ENCODE measurements around the gene MYL3. TPM values are rescaled to one million over a fixed set of nuclear protein-coding genes. Genes with fewer than 3 reads are reported as not detected.

The MYL3 gene
- total RNA-seq, 4 donors from 2014 or later: 0.82 to 16.1 (median 1.4) TPM; not detected in 1

GRCh38 chr3:46907271-46907670 lies 44.0 kb upstream of the MYL3 start:
- intact Hi-C loops (cut with DNase I; ENCODE audit: low total_unique reads): loop anchor here (5.0 kb wide), 1 partner anchor 40 kb away; no protein-coding TSS in a partner anchor
- in situ Hi-C loops (cut with MboI; ENCODE audit: low pct_ligation_motif_present in 1 of 4, low pct_unique_long_range_greater_than_20kb in 1 of 4, low sequenced_read_pairs in 3 of 4): loop anchor here in 1 of 4 donors (10.0 kb wide), 1 partner anchor 192 kb away; the partner anchor contains the start of gene PRSS50
- Histone ChIP-seq H3K9me3 (no peaks in the 10 kb centered on the region), H3K36me3 (no peaks in the 10 kb centered on the region), H3K27ac (no peak overlapping the region), H3K27me3 (no peaks in the 10 kb centered on the region), H3K4me1 (peaks cover 4 to 10% (median 7%) of the 10 kb centered on the region in 4 donors), H3K4me3 (no peak overlapping the region)
- no peak for DNase-seq
- WGBS, 2 donors (ENCODE audit: low coverage in 1 of 2): 78 to 82% methylated on average over 7 to 12 of the region's 12 CpGs
- TF ChIP-seq EP300 (IDR thresholded peaks at IDR 0.05; ENCODE audit: low read depth) (no peak), POLR2A (IDR thresholded peaks at IDR 0.05) (no peak), POLR2AphosphoS5 (IDR thresholded peaks at IDR 0.05) (no peak)
- TF ChIP-seq, protein P1, sequence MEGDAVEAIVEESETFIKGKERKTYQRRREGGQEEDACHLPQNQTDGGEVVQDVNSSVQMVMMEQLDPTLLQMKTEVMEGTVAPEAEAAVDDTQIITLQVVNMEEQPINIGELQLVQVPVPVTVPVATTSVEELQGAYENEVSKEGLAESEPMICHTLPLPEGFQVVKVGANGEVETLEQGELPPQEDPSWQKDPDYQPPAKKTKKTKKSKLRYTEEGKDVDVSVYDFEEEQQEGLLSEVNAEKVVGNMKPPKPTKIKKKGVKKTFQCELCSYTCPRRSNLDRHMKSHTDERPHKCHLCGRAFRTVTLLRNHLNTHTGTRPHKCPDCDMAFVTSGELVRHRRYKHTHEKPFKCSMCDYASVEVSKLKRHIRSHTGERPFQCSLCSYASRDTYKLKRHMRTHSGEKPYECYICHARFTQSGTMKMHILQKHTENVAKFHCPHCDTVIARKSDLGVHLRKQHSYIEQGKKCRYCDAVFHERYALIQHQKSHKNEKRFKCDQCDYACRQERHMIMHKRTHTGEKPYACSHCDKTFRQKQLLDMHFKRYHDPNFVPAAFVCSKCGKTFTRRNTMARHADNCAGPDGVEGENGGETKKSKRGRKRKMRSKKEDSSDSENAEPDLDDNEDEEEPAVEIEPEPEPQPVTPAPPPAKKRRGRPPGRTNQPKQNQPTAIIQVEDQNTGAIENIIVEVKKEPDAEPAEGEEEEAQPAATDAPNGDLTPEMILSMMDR (IDR thresholded peaks at IDR 0.05): no peak

- intact Hi-C loops (cut with DNase I; ENCODE audit: low total_unique reads): loop anchor here (5.0 kb wide), 1 partner anchor 39 kb away; no protein-coding TSS in a partner anchor
- H3K9me3 ChIP-seq: no peaks in the 10 kb centered on the region
- 77% methylated on average over 4 of the region's 4 CpGs; no CpG with 5 or more reads in 1 of the 2 donors for whole genome bisulfite sequencing, 2 donors (ENCODE audit: low coverage in 1 of 2)
- no peaks in the 10 kb centered on the region for H3K36me3 ChIP-seq
- no peaks in the 10 kb centered on the region for H3K27me3 ChIP-seq
- H3K27ac ChIP-seq: no peak overlapping the region
- TF ChIP-seq, protein P1 (IDR thresholded peaks at IDR 0.05): no peak
- TF ChIP-seq EP300 (IDR thresholded peaks at IDR 0.05; ENCODE audit: low read depth): no peak
- TF ChIP-seq POLR2A (IDR thresholded peaks at IDR 0.05): no peak
- TF ChIP-seq POLR2AphosphoS5 (IDR thresholded peaks at IDR 0.05): no peak
- in situ Hi-C loops (cut with MboI; ENCODE audit: low pct_ligation_motif_present in 1 of 4, low pct_unique_long_range_greater_than_20kb in 1 of 4, low sequenced_read_pairs in 3 of 4): loop anchor here in 1 of 4 donors (10.0 kb wide), 1 partner anchor 192 kb away; the partner anchor contains the start of gene PRSS50
- H3K4me3 ChIP-seq: no peak overlapping the region
- no peak for DNase-seq
- H3K4me1 ChIP-seq: peaks cover 4 to 10% (median 7%) of the 10 kb centered on the region in 4 donors
Observed at GRCh38 chr3:46906471-46907058, 43.3 kb upstream of the MYL3 start.

GRCh38 chr3:46905661-46906451 lies 42.6 kb upstream of the MYL3 start:
- in situ Hi-C loops (cut with MboI; ENCODE audit: low pct_ligation_motif_present in 1 of 4, low pct_unique_long_range_greater_than_20kb in 1 of 4, low sequenced_read_pairs in 3 of 4) (loop anchor here in 1 of 4 donors (10.0 kb wide), 1 partner anchor 191 kb away; the partner anchor contains the start of gene PRSS50), intact Hi-C loops (cut with DNase I; ENCODE audit: low total_unique reads) (loop anchor here (5.0 kb wide), 1 partner anchor 39 kb away; no protein-coding TSS in a partner anchor)
- no peak for DNase-seq
- no peak overlapping the region for H3K27ac ChIP-seq
- no peak overlapping the region for H3K4me3 ChIP-seq
- H3K9me3 ChIP-seq: no peaks in the 10 kb centered on the region
- TF ChIP-seq EP300 (IDR thresholded peaks at IDR 0.05; ENCODE audit: low read depth): no peak
- no peak for TF ChIP-seq POLR2AphosphoS5 (IDR thresholded peaks at IDR 0.05)
- no peak for TF ChIP-seq POLR2A (IDR thresholded peaks at IDR 0.05)
- TF ChIP-seq, protein P1 (IDR thresholded peaks at IDR 0.05): no peak
- H3K36me3 ChIP-seq: no peaks in the 10 kb centered on the region
- WGBS, 2 donors (ENCODE audit: low coverage in 1 of 2): 85% methylated on average over 6 of the region's 11 CpGs; no CpG with 5 or more reads in 1 of the 2 donors
- H3K27me3 ChIP-seq: no peaks in the 10 kb centered on the region
- H3K4me1 ChIP-seq: peaks cover 4 to 10% (median 7%) of the 10 kb centered on the region in 4 donors

GRCh38 chr3:46905213-46905560 lies 41.9 kb upstream of the MYL3 start:
- H3K27me3 ChIP-seq: no peaks in the 10 kb centered on the region
- H3K27ac ChIP-seq: no peak overlapping the region
- 93% methylated on average over 2 of the region's 3 CpGs; no CpG with 5 or more reads in 1 of the 2 donors for WGBS, 2 donors (ENCODE audit: low coverage in 1 of 2)
- in situ Hi-C loops (cut with MboI; ENCODE audit: low pct_ligation_motif_present in 1 of 4, low pct_unique_long_range_greater_than_20kb in 1 of 4, low sequenced_read_pairs in 3 of 4): loop anchor here in 1 of 4 donors (10.0 kb wide), 1 partner anchor 190 kb away; the partner anchor contains the start of gene PRSS50
- TF ChIP-seq POLR2A (IDR thresholded peaks at IDR 0.05) (no peak), POLR2AphosphoS5 (IDR thresholded peaks at IDR 0.05) (no peak), EP300 (IDR thresholded peaks at IDR 0.05; ENCODE audit: low read depth) (no peak)
- TF ChIP-seq, protein P1 (IDR thresholded peaks at IDR 0.05): no peak
- H3K36me3 ChIP-seq: no peaks in the 10 kb centered on the region
- DNase-seq: no peak
- intact Hi-C loops (cut with DNase I; ENCODE audit: low total_unique reads): loop anchor here (5.0 kb wide), 1 partner anchor 38 kb away; no protein-coding TSS in a partner anchor
- peaks cover 4 to 10% (median 7%) of the 10 kb centered on the region in 4 donors for H3K4me1 ChIP-seq
- H3K4me3 ChIP-seq: no peak overlapping the region
- H3K9me3 ChIP-seq: no peaks in the 10 kb centered on the region
